CD4-positive, alpha-beta T cell treated with Interleukin-10 for 1 hour (primary cell): Measurements from ENCODE around the gene COPZ1.

Source experiments
- DNase-seq: peaks from one replicate; pipeline ENCODE4 v3.0.0-alpha.2; 2020

The COPZ1 gene

DNA sequence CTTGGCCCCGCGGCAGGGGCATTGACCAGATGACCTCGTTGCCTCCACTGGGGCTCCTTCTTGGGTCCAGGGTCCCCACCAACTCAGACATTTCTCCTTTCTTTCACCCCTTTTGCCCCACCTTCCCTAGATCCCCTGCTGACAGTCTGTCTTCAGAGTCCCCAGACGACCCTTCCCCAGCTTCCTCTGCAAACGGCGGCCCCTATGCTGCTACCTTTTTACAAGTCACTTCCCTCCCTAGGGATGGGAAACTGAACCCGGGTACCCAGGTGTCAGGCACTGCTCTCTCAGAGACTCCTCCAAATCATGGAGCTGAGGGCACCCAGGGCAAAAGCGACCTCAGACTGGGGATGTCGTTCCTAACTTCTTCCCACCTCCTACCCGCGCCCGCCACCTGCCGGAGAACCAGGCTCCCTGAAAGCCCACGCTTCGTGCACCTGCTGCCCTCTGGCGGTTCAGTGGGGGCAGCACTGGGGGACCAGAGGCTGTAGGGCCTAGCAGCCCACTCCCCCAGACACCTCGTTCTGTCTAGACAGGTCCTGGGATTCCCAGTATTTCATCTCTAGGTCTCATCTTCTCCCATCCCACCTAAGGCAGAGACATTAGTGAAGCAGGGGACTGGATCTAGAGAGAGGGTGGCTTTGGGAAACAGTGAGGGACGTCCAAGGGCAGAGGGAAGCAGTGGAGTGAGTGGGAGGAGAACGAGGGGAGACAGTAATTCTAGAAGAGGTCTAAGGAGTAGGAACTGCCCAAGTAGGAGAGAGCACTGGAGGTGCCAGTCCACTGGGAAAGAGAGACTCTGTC lies 54.7 kb downstream of the COPZ1 start:
- peak; percentile 89 for DNase-seq

DNA sequence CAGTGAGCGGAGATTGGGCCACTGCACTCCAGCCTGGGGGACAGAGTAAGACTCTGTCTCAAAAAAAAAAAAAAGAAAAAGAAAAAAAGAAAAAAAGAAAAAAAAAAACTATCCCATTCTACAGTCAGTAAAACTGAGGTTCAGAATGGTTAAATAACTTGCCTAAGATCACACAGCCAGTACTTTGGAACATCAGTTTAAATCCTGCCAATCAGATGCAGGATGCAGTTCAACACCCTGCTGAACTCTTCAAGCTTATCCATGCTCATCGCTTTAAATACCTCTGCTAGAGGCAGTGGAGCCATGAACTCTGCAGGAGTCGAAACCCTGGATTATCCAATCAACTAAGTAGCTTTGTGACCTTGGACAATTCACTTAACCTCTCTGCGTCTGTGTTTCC lies 56.2 kb downstream of the COPZ1 start:
- DNase-seq, result no peak

DNA sequence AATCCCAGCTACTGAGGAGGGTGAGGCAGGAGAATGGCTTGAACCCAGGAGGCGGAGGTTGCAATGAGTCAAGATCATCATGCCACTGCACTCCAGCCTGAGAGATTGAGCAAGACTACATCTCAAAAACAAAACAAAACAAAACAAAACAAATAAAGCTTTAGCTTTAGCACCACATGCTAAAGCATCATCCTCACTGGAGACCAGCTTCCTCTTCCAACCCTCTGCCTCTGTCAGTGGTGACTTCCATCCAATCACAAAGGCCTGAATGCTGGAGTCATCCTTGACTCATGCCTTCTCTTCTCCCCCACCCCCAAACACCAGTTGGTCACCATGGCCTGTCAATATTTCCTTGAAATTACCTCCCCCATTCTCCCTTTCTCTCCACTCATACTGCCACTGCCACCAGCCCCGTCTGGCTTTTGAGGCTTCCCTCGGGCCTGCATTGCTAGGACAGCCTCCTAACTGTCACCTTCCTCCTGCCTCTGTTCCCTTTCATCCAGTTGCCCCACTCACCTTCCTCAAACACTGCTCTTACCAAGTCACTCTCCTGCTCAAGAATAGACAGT lies 58.2 kb downstream of the COPZ1 start:
- peak; percentile 26 for DNase-seq

DNA sequence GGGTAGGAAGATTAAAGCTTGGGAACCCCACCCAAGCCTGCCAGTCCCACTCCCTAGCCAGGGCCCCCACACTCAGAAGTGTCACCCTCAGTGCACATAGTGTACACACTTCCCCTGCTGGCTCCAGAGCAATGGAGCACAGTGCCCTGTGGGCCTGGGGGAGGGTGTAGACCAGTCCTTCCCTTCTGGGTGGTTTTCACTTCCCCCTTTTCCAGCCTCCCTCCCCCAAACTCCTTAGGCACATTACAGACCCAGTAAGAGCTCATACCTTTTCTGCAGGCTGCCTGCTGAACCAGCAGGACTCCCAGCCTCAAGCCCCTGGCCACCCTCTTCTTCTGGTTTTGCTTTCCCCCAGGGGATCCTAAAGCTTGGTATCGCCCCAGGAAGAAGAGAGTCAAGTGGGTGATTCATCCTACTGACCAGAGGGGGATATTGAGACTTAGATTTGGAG lies 59.7 kb downstream of the COPZ1 start, which contains the start of gene ZNF385A:
ZNF385A (minus strand) TSS at position 143 of the 451 bp plus-strand sequence. CDS start 219 bp downstream, outside the sequence.
- DNase-seq, result no peak

DNA sequence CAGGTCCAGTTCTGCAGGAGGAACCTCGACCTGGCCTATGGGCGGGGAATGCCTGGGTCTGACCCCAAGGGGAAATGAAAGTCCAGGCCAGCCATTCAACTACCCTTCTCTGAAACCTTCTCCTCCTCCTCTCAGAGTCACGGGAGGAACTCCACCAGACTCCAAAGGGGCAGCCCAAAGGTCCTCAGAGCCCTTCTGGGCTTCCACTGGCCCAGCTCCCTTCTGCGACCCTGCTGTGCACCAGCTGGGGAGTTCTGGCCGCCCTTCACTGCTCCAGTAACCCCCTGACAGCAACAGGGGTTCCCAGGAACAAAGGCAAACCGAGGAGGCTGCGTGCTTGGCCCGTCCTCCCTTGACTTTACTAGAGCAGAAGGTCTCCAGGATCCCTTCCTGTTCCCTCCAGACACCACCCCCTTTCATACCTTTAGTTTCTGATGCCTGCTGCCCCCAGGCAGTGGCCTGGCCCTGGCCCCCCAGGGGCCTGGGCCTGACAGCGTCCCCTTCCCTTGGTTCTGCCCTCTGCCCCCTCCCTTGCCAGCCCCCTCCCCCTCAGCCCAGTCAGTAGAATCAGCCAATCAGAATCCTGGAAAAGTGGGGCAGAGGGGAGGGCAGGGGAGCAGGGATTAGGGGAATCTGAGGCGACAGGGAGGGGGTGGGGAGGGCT lies 60.5 kb downstream of the COPZ1 start:
- no peak for DNase-seq

DNA sequence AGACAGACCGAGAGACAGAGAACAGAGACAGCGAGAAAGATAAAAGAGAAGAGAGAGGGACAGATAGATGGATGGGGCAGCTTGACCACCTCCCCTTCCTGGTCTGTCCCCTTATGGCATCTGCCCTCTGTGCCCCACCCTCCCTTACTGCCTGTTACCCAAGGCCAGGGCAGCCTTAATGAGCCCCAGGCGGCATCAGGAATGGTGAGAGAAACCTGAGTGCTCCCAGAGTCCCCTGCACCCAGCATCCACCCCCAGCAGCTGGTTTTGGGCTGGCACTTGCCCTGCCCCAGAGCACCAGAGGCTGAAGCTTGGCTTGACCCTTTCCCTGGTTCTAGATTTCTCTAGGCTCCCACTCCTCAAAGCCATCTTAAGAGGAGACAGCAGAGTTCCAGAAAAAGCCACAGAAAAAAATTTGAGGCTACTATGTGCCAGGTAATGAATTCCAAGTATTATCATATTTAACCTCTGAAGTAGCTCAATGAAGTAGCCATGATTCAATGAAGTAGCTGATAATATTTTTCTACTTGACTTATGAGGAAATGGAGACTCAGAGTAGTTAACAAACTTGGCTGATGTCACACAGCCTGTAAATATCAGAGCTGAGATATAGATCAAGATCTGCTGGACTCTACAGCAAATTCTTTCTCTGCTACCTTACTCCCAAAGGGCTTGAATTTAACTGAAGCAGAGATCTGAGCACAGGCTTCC lies 61.6 kb downstream of the COPZ1 start:
- no peak for DNase-seq

DNA sequence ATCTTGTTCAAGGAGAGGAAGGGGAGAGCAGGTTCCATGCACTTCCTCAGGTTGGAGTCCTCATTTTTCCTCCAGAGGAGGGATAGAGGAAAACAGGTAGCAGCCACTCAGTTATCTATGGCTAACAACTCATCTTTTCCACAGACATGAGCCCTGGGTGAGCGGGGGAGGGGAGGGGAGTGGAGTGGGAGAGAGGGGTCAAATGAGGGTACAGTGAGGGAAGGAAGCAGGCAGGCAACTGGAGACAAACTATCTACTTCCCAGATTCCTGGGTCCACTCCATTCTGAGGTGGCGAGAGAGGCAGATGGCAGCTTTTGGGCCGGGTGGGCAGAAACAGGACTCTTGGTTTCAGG lies 62.2 kb downstream of the COPZ1 start:
- no peak for DNase-seq

DNA sequence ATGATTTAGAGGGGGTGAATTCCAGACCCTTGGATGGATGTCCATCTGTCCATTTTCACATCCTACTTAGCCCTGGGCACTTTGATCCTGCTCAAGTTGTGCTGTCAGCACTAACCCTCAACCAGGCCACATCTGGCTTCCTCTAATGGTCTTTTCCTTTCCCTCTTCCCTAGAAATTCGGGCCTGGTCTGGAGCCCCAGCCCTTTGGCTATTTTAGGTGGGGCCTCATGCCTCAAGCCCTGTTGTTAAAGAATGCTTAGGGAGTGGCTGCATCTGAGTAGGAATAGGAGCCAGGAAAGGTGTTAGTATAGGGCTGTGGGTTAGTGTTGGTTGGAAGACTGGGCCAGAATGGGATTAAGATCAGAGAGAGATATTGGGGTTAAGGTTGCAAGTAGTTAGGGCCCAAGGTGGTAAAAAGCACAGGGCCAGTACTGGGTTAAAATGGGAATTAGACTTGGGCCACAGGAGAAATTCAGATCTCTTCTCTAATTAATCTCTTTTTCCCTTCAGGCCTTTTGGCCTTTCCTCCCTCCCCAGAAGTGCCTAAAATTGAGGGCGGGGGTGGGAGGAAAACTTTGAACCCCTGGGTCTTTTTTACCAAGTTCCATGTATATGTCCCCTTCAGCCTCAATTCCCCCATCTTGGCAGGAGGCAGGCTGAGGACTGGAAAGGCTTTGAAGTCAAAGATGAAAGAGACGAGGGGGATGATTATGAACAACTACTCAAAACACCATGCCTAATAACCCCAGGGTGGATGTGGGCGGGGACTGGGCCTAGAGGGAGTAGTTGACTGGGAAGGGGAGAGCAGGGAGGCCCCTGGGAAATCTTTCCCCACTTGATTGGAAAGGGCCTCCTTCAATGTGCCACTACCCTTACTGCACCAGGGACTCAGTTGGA lies 63.6 kb downstream of the COPZ1 start:
- DNase-seq, result no peak

DNA sequence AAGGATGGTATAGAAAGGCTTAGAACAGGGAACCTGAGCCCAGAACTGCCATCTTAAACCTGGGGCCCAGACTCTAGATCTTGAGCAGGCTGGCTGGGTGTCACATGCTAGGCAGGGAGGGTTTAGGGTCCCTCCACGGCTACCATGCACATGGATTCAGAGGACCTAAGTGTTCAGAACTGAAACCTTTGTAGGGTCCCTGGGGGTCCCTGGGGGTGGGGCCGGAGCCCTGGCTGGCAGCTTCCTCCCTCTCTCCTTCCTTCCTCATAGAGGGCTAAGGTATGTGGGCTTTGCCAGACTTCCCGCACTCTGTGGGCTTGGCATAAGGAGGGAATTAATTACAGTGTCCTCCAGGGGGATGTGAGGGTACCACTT lies 64.2 kb downstream of the COPZ1 start:
- DNase-seq, result no peak

DNA sequence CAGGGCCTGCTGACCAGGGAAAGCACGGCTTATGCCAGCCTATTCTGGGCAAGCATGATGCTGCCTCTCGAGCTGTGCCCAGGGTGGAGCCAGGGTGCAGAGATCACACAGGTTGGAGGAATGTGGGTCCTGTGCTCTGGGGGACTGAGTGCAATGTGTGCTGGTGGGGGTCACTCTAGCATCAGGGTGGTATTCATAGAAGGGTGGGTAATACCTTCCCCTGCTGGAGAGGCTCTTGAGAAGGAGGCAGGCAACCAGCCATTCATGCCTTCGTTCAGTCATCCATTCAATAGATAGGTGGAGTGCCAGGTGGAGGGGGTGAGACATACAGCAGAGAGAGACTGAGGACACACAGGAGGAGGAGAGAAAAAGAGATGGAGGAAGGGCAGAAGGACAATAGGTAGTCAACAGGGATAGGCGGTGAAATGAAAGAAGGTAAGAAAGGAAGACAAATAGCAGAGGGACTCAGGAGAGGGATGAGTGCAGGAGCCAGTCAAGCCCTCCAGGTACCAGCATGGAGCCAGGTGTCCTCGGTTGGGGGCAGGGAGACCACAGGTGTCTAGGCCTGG lies 64.8 kb downstream of the COPZ1 start:
- DNase-seq, result no peak

DNA sequence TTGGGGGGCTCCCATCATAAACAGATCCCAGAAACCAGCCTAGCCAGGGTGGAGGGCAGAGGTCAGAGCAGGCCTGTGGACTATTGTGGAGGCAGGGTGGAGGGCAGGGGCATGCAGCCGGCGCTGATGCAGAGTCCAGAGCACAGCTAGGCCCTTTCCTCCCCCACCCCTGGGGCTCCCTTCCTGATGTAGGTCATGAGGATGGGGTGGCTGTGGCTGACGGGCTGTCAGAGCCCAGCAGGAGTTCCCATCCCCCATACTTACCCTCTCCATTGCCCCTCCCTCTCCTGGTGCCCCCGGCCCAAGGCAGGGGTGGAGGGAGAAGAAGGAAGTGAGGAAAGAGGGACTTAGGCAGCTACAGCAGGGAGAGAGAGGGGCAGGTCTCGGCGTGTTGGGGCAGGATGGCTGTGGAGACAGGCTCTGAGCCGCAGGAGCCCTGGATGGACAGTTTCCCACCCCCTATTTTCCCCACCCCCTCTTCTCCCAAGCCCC lies 65.3 kb downstream of the COPZ1 start:
- DNase-seq, result no peak

DNA sequence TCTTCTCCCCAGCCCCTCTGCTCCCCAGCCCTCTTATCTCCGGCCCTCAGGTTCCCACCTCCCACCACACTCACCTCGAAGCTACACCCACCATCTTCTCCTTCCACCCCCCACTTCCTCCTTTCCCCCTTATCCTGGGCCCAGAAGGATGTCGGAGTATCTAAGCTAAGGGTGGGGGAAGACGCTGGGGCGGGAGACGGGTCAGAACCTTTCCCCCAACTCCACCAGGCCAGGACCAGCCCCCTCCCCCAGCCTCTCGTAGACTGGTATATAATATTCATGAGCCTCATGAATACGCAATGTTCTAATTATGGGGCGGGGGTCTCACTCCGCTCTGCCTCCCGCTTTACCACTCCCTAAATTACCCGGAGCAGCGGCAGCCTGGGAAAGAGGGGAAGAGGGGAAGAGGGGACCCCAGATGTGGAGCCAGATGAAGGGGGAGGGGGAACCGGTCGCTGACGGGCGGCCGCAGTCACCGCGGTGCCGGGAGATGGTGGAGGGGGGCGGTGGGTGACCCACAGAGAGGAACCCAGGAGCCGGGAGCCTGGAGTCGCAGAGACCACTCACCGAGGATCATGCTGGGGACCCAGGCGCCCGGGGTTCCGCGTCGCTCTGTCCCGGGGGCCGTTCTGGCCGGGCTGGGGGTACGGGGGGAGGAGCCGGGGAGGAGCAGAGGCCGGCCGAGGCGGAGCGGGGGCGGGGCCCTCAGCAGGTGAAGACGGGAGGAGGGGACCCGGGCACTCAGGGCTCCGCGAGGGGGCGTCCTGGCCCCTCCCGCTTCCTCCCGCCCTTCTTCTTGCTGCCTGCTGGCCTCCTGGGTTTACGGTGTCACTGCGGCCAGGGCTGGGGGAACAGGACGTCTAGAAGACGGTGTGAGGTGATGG lies 66.0 kb downstream of the COPZ1 start:
- DNase-seq, result peak; percentile 76

DNA sequence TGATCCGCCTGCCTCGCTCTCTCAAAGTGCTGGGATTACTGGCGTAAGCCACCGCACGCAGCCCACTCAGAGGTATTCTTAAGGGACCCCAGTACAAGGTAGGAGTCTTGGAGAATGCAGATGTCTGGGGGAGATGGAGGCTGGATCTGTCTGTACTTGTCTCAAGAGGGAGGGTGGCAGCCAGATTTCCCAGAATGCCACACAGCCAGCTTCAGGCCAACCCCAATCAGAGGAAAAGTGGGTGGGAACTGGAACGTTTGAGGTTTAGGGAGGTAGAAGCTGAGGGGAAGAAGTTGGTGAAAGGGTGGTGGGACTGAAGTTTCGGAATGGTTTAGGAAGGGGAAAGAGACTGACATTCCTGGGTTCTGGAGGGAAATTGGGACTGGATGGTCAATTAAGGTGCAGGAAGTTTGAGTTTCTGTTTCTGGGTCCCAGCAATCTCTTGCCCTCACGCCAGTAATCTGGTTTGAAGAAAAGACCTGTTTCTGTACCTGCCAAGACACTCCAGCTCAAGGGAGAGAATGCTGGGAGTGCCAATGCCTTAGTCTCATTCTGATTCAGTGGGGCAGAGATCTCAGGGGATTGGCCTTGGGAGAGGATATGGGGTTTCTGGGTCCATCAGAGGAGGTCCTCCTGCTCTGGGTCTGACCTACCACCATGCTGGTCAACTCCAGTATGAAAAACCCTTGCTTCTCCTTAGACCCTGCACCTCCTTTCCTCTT lies 67.7 kb downstream of the COPZ1 start:
- DNase-seq, result no peak

DNA sequence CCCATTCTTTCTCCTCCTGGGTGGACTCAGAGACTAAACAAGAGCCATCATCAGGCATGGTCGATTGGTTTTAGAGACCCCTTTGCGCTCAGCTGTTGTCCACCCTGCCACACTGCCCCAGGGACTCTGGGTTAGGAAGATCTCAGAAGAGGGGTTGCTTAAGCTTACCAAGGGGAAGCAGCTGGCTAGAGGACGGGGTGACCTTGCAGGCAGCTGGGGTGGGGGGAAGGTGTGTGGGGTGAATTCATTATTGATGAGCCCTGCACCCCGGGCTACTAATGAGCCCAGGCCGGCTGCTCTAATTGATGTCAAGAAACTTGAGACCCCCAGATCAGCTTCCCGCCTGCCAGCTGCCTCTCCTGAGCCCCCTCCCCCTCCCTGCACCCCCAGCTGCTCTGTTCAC lies 68.3 kb downstream of the COPZ1 start:
- DNase-seq, result no peak

DNA sequence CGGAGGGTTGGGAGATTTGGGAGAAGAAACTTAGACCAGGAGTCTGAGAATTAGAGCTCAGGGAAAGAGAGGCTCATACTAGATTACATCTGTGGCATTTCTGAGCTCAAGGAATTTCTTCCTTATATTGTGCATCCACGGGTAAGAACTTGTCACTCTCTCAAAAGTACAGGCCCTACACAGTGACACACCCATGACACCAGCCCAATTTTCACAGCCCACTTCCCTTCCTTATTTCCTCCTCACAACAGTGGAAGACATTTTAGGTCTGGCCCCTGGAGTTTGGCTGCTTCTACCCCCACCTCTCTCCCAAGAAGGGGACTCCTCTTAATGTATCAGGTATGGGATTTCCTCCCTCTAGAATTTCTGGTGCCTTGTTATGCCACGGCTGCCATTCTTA lies 68.8 kb downstream of the COPZ1 start:
- DNase-seq, result no peak

DNA sequence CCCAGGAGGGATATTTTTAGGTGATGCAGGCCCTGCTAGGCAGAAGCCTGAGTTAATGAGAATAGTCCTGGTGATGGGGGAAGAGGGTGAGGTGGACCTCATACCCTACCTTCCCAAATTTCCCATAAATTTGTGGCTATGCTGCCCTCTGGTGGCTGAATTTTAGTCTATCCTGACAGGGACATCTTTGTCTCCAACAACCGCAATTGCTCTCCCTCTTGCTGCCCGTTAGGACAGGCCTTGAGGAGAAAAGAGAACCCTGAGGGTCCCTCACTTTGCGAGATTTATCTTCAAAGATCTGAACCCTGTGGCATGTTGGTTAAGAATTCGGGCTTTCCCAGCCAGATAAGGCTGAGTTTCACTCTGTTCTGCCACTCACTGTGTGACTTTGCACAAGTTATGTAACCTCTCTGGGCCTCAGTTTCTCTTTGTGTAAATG lies 69.4 kb downstream of the COPZ1 start:
- DNase-seq, result peak; percentile 56

DNA sequence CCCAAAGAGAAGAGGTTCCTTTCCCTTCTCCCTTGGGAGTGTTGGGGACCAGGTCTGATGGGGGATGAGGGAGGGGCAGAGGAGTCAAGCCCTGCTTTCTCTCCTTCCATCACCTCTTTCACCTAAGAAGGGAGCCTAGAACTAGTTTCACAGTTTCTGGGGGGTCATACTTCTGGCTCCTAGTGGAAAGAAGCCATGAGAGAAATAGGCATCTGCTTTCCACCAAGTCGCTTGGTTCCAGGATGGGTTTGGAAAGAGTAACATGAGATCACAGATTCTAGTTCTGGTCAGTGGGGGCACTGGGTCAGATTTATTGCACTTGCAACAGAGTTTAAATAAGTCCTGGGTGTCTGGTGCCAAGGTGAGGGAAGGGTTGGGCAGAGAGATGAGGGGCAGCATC lies 70.1 kb downstream of the COPZ1 start:
- DNase-seq, result no peak

DNA sequence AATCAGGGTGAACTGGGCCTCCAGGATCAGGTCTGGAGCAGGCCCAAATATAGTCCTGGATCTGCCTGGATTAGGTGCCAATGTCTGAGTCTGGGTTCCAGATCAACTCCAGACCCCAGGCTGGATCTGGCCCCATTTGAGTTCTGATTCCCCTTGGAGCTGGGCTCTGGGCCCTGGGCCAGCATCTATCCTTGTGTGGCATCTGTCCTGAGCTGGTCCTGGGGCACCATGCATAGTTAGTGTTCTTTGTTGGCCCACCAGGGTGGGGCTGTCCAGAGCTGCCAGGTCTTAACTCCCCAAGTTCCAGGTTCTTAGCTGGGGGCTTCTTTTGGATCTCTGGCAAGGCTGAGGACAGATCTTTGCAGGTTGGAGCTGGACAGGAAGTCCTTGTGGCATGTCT lies 70.6 kb downstream of the COPZ1 start:
- no peak for DNase-seq

DNA sequence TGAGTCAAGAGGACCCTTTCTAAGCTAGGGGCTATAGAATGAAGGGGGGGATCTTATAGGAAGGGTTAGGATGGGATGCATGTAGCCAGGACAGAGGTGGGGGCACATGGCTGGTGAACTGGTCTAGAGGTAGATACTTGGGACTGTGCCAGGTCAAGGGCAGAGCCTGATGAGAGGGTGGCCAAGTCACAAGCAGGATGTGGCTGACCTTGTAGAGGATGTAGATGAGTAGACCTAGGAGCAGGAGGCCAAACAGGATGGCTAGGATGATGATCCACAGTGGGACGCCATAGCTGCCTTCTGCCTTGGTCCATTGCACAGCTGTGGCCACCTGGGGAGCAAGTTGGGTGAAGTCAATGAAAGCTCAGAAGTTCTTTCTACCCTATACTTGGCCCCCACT lies 72.2 kb downstream of the COPZ1 start:
- no peak for DNase-seq

DNA sequence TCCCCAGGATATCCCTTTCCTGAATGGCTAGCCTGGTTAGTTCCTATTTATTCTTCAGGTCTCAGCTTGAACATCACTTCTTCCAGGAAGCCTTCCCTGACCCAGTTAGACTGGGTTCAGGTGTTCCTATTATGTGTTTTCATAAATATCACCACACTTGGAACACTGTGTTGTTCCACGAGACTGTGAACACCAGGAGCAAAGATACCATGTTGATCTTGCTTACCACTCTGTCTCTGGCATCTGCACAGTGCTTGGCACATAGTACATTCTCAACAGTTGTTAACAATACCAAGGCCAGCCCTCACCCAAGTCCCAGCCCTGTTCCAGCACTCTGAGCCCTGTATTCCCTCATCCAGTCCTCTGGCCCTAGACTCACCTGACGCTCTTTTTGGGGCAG lies 73.3 kb downstream of the COPZ1 start:
- no peak for DNase-seq
